Ascending aorta (tissue), 2 donors: ENCODE measurements around the gene EIF2S2. TPM values are rescaled to one million over a fixed set of nuclear protein-coding genes. Genes with fewer than 3 reads are reported as not detected.

Experiments
- DNase-seq, 2 donors: peaks; one replicate each; pipeline ENCODE4 v3.0.0-alpha.2; 2019; ENCODE audit warnings: low spot score in 2 of 2
- H3K27ac ChIP-seq, 2 donors: fragments of 200-600 bp; sonication (generic); one replicate each; pipeline ENCODE4 v1.5.1; 2016 to 2017; ENCODE audit warnings: mild to moderate bottlenecking in 1 of 2
- H3K27me3 ChIP-seq: fragments of 200-600 bp; sonication (generic); one replicate; pipeline ENCODE4 v1.5.1; 2017
- H3K36me3 ChIP-seq, 2 donors: fragments of 200-600 bp; sonication (generic); one replicate each; pipeline ENCODE4 v1.5.1; 2016
- H3K4me1 ChIP-seq, 2 donors: fragments of 200-600 bp; sonication (generic); one replicate each; pipeline ENCODE4 v1.5.1; 2016 to 2017; ENCODE audit warnings: mild to moderate bottlenecking in 1 of 2
- H3K4me3 ChIP-seq, 2 donors: fragments of 200-600 bp; sonication (generic); one replicate each; pipeline ENCODE4 v1.5.1; 2016 to 2017; ENCODE audit warnings: mild to moderate bottlenecking in 1 of 2
- H3K9me3 ChIP-seq, 2 donors: fragments of 200-600 bp; sonication (generic); one replicate each; pipeline ENCODE4 v1.5.1; 2016
- intact Hi-C: fragments of 100-400 bp; cut with DNase I; formaldehyde crosslinking; loops from one replicate; pipeline ENCODE4 v1.15.1; 2023
- total RNA-seq: library from RNA; depleted of rRNA; stranded (reverse); fragments of >200 nt; gene quantifications from one replicate; pipeline ENCODE4 v1.1.0, GENCODE V29; 2016
- TF ChIP-seq, protein P1 (sequence below), 3 experiments: fragments of 200-600 bp in 2 of 3; fragments of 450-650 bp in 1 of 3; sonication (generic) in 2 of 3; IDR thresholded peaks; one replicate each; pipeline ENCODE4 v1.5.1; 2016 to 2019; ENCODE audit warnings: antibody characterized with exemption in 3 of 3, mild to moderate bottlenecking in 1 of 3, moderate library complexity in 1 of 3

Gene EIF2S2
- total RNA-seq, 1 donor from 2014 or later, result 19.3 TPM

DNA sequence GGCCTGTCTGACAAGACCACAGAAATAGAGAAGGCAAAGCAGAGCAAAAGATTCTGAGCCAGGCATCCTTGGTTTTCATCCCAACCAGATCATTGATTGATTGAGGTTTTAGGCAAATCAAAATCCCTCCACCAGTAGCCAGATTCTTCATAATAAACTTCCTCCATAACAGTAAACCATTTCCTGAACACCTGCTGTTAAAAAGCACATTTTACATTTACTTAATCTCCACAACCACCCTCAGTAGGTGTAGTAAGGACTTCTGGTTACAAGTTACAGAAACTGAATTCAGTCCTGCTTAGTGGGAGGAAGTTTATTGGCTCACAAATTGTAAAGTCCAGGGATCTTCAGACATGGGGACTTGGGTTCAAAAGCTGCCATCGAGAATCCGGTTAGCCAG is 28.3 kb downstream of the EIF2S2 start:
- Histone ChIP-seq H3K9me3 (no peaks in the 10 kb centered on the region), H3K27me3 (no peaks in the 10 kb centered on the region), H3K36me3 (peaks cover 39 to 66% of the 10 kb centered on the region in 2 donors), H3K4me1 (peaks cover 0 to 6% of the 10 kb centered on the region in 2 donors), H3K27ac (peak overlapping the region; percentile 54 to 76), H3K4me3 (no peak overlapping the region)
- DNase-seq, result no peak
- intact Hi-C loops, result no loop called here
- TF ChIP-seq, protein P1, sequence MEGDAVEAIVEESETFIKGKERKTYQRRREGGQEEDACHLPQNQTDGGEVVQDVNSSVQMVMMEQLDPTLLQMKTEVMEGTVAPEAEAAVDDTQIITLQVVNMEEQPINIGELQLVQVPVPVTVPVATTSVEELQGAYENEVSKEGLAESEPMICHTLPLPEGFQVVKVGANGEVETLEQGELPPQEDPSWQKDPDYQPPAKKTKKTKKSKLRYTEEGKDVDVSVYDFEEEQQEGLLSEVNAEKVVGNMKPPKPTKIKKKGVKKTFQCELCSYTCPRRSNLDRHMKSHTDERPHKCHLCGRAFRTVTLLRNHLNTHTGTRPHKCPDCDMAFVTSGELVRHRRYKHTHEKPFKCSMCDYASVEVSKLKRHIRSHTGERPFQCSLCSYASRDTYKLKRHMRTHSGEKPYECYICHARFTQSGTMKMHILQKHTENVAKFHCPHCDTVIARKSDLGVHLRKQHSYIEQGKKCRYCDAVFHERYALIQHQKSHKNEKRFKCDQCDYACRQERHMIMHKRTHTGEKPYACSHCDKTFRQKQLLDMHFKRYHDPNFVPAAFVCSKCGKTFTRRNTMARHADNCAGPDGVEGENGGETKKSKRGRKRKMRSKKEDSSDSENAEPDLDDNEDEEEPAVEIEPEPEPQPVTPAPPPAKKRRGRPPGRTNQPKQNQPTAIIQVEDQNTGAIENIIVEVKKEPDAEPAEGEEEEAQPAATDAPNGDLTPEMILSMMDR (IDR thresholded peaks at IDR 0.05), result no peak

DNA sequence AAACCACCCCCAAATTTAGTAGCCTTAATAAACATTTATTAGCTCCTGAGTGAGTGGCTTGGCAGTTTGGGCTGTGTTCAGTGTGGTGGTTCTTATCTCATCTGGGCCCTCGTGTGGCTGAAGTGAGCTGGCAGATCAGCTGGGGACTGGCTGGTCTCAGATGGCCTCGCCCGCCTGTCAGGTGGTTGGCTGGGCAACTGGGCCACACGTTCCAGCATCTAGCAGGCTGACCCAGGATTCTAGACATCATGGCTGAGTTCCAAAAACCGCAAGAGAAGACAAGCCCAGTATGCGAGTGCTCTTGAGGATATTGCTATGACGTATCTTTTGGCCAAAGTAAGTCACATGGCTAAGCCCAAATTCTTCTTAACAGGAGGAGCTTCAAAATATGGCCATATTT is 28.9 kb downstream of the EIF2S2 start:
- Histone ChIP-seq H3K4me1 (peaks cover 0 to 6% of the 10 kb centered on the region in 2 donors), H3K27ac (peak overlapping the region; percentile 54 to 76), H3K9me3 (no peaks in the 10 kb centered on the region), H3K36me3 (peaks cover 40 to 66% of the 10 kb centered on the region in 2 donors), H3K27me3 (no peaks in the 10 kb centered on the region), H3K4me3 (no peak overlapping the region)
- TF ChIP-seq, protein P1 (IDR thresholded peaks at IDR 0.05), result peak in 1 of 3 experiments; percentile 22
- intact Hi-C loops, result no loop called here
- peak; percentile 67 to 85 for DNase-seq

DNA sequence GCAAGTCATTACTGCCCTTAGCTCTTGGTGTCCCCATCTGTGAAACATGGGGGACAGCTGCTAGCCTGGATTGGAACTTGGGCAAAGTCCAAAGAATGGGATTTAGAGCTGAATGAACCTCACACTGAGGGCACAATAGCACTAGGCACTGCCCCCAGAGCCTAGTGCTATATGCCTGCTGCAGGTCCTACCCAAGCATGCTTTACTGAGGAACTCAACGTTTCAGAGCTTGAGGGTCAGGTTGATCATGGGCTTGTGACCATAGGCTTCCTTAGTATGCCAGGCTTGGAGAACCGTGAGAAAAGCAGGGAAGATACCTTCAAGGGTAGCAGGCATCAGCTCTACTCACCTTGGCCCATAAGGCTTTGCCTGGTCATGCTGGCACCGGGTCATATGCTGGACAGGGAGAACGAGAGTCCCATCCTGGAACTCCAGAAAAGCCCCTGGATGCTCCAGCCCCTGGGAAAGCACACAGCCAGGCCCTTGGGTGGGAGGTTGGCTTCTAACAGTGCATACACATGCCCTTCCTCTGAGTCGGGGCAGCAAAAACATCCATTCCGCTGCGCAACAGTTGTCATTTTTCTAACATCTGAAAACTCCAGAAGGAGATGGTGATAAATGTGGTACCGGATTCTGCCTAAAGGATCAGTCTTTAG is 29.7 kb downstream of the EIF2S2 start:
- DNase-seq, result peak in 1 of 2 donors; percentile 54
- peaks cover 0 to 6% of the 10 kb centered on the region in 2 donors for H3K4me1 ChIP-seq
- H3K4me3 ChIP-seq, result no peak overlapping the region
- peaks cover 39 to 67% of the 10 kb centered on the region in 2 donors for H3K36me3 ChIP-seq
- no peaks in the 10 kb centered on the region for H3K9me3 ChIP-seq
- H3K27me3 ChIP-seq, result no peaks in the 10 kb centered on the region
- TF ChIP-seq, protein P1 (IDR thresholded peaks at IDR 0.05), result no peak
- H3K27ac ChIP-seq, result peak overlapping the region; percentile 54 to 76
- intact Hi-C loops, result no loop called here

DNA sequence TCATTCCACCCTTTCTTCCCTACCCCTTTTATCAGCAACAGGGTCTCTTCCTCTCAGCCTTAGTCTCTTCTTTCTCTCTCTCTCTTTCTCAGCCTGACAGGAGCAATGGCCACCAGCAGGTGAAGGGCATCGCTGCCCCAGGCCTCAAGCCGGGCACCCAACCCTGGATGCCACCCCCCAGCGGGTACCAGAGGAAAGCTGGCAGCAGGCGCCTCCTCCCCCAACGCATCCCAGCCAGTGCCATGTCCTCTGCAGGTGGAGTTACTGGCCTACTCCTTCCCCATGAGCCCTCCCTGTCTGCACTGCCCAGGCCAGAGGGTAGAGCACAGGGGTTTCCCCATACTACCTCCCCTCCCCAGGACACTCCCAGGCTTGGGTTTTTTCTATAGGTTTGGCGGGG is 32.2 kb downstream of the EIF2S2 start:
- Histone ChIP-seq H3K4me3 (no peak overlapping the region), H3K27me3 (no peaks in the 10 kb centered on the region), H3K27ac (no peak overlapping the region), H3K4me1 (peaks cover 0 to 6% of the 10 kb centered on the region in 2 donors), H3K36me3 (peaks cover 46 to 78% of the 10 kb centered on the region in 2 donors), H3K9me3 (no peaks in the 10 kb centered on the region)
- intact Hi-C loops, result no loop called here
- TF ChIP-seq, protein P1 (IDR thresholded peaks at IDR 0.05), result no peak
- DNase-seq, result peak in 1 of 2 donors; percentile 50

DNA sequence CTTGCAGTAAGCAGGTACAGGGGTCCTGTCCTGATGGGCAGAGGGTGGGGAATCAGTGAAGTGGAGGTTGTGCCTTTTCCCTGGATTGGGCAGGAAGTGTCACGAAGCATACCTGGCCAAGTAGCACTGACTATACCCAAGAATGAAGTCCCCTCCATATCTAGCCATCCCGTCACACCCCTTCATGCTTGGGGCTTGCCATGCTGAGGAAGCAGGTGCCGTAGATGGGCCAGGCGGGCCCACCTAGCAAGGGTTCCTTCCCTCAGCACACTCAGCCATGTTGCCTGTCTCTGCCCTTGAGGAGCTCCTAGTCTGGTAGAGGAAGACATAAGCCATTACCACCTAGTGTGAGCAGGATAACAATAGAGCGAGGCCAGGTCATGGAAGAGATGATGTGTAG is 33.5 kb downstream of the EIF2S2 start:
- intact Hi-C loops, result no loop called here
- Histone ChIP-seq H3K36me3 (peaks cover 51 to 80% of the 10 kb centered on the region in 2 donors), H3K27me3 (no peaks in the 10 kb centered on the region), H3K4me1 (peaks cover 0 to 6% of the 10 kb centered on the region in 2 donors), H3K9me3 (no peaks in the 10 kb centered on the region), H3K27ac (no peak overlapping the region), H3K4me3 (no peak overlapping the region)
- no peak for DNase-seq
- TF ChIP-seq, protein P1 (IDR thresholded peaks at IDR 0.05), result no peak
